Measurements from ENCODE around the gene MMP24. TPM values are rescaled to one million over a fixed set of nuclear protein-coding genes. Genes with fewer than 3 reads are reported as not detected.
A peak's percentile ranks its signal among the peaks of the same experiment; 100 is the strongest.
"Not testable (repeated sequence)": the region's sequence is repeated elsewhere in the genome, so short reads cannot be mapped to it uniquely, and the experiment has no call there.

The MMP24 gene
- total RNA-seq, 2 donors from 2014 or later = 0.15 to 0.50 TPM

DNA sequence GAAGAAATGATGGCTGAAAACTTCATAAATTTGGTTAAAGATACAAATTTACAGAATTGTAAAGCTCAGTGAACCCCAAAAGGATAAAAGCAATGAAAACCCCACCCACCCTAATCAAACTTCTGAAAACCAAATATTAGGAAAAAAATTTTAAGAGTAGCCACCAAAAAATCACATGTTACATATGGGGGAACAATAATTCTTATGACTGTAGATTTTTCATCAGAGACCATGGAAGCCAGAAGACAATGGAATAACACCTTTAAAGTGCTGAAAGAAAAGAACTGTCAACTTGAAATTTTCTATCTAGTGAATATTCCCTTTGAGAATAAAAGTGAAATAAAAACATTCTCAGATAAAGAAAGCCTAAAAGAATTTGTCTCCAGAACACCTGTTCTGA lies 30.2 kb upstream of the MMP24 start:
- H3K9me3 ChIP-seq = no peaks in the 10 kb centered on the region
- intact Hi-C loops (cut with DNase I) = no loop called here
- no peak for DNase-seq
- no peak overlapping the region for H3K4me3 ChIP-seq
- H3K9ac ChIP-seq (ENCODE audit: low read depth in 2 of 2, low read length in 2 of 2) = no peak overlapping the region
- TF ChIP-seq CTCF (IDR thresholded peaks at IDR 0.05) = no peak
- H3K4me1 ChIP-seq = no peaks in the 10 kb centered on the region
- H3K27me3 ChIP-seq = no peaks in the 10 kb centered on the region
- H3K27ac ChIP-seq = no peak overlapping the region
- no peaks in the 10 kb centered on the region for H3K36me3 ChIP-seq

DNA sequence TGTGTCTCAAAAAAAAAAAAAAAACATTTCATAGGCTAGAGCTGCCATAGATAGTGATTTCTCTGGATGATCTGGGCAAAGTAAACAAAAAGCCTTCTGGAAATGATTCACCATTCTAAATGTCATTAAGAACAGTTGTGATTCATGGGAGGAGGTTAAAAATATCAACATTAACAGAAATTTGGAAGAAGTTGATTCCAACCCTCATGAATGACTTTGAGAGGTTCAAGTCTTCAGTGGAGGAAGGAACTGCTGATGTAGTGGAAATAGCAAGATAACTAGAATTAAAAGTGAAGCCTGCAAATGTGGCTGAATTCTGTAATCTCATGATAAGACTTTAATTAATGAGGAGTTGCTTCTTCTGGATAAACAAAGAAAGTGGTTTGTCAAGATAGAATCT lies 26.8 kb upstream of the MMP24 start:
- intact Hi-C loops (cut with DNase I) = loop anchor here (10.0 kb wide), 1 partner anchor 335 kb away; no protein-coding TSS in a partner anchor
- H3K27ac ChIP-seq = no peak overlapping the region

GRCh38 chr20:35200267-35200666 lies 26.2 kb upstream of the MMP24 start:
- no peak overlapping the region for H3K27ac ChIP-seq
- H3K9me3 ChIP-seq = no peaks in the 10 kb centered on the region
- TF ChIP-seq CTCF (IDR thresholded peaks at IDR 0.05) = no peak
- DNase-seq = no peak
- no peaks in the 10 kb centered on the region for H3K36me3 ChIP-seq
- no peak overlapping the region for H3K4me3 ChIP-seq
- intact Hi-C loops (cut with DNase I) = loop anchor here (10.0 kb wide), 1 partner anchor 335 kb away; no protein-coding TSS in a partner anchor
- no peak overlapping the region for H3K9ac ChIP-seq (ENCODE audit: low read depth in 2 of 2, low read length in 2 of 2)
- no peaks in the 10 kb centered on the region for H3K4me1 ChIP-seq
- H3K27me3 ChIP-seq = no peaks in the 10 kb centered on the region

More for the DNA sequence above, 26.8 kb upstream of the MMP24 start:
- DNase-seq = no peak
- Histone ChIP-seq H3K4me3 (no peak overlapping the region), H3K27me3 (no peaks in the 10 kb centered on the region), H3K4me1 (no peaks in the 10 kb centered on the region), H3K9me3 (no peaks in the 10 kb centered on the region), H3K9ac (ENCODE audit: low read depth in 2 of 2, low read length in 2 of 2) (no peak overlapping the region), H3K36me3 (no peaks in the 10 kb centered on the region)
- TF ChIP-seq CTCF (IDR thresholded peaks at IDR 0.05) = no peak

DNA sequence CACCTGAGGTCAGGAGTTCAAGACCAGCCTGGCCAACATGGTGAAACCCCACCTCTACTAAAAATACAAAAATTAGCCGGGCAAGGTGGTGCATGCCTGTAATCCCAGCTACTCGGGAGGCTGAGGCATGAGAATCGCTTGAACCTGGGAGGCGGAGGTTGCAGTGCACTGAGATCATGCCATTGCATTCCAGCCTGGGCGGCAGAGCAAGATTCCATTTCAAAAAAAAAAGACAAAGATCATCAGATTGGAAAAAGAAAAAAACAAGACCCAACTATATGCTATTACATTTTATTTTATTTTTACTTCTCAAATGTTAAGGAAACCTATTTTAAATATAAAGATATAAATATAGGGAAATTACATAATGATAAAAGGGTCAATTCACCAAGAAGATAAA lies 25.0 kb upstream of the MMP24 start:
- intact Hi-C loops (cut with DNase I) = loop anchor here (10.0 kb wide), 1 partner anchor 337 kb away; no protein-coding TSS in a partner anchor
- not testable (repeated sequence) for H3K9me3 ChIP-seq; H3K27me3 ChIP-seq; H3K9ac ChIP-seq (ENCODE audit: low read depth in 2 of 2, low read length in 2 of 2); H3K36me3 ChIP-seq; DNase-seq; H3K4me1 ChIP-seq; H3K4me3 ChIP-seq; H3K27ac ChIP-seq

- Histone ChIP-seq H3K36me3 (no peaks in the 10 kb centered on the region), H3K4me1 (no peaks in the 10 kb centered on the region), H3K27ac (no peak overlapping the region), H3K27me3 (no peaks in the 10 kb centered on the region), H3K9ac (ENCODE audit: low read depth in 2 of 2, low read length in 2 of 2) (no peak overlapping the region), H3K4me3 (no peak overlapping the region), H3K9me3 (no peaks in the 10 kb centered on the region)
- TF ChIP-seq CTCF (IDR thresholded peaks at IDR 0.05) = no peak
- no peak for DNase-seq
- intact Hi-C loops (cut with DNase I) = loop anchor here (5.0 to 10.0 kb wide), 3 partner anchors 110 to 375 kb away; no protein-coding TSS in a partner anchor
Measured at GRCh38 chr20:35206802-35207201, 19.7 kb upstream of the MMP24 start.

DNA sequence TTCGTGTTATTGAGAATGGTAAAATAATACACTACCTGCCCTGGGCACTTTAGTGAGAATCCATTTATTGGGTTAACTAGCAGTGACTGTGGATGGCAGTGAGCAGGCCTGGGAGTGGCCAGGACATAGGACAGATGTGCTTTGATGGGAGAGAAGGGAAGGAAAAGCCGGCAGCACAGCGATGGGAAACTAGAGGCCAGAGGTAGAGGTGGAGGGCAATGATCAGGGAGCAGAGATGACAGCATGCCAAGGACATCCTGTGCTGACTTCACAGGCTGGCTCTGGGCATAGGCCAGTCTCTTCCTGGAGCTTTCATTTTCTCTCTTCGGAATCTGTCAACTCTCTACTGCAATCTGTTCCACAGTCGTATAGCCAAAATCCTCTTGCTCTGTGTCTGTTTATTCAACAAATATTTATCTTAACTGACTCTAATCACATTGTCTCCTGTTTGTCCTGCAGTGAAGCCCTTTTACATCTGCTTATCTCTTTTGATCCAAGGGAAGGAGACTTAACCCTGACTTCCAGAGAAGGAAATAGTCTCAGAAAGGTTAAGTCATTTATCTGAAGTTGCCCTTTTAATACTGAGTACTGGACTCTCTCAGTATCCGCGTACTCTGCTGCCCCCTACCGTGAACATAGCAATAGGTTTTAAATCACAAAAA lies 18.4 kb upstream of the MMP24 start:
- H3K9ac ChIP-seq (ENCODE audit: low read depth in 2 of 2, low read length in 2 of 2) = peak overlapping the region in 1 of 2 donors; percentile 27
- no peaks in the 10 kb centered on the region for H3K36me3 ChIP-seq
- no peak overlapping the region for H3K4me3 ChIP-seq
- peak; percentile 72 for TF ChIP-seq CTCF (IDR thresholded peaks at IDR 0.05)
- DNase-seq = peak; percentile 92
- no peaks in the 10 kb centered on the region for H3K27me3 ChIP-seq
- intact Hi-C loops (cut with DNase I) = loop anchor here (2.0 to 10.0 kb wide), 4 partner anchors 63 to 376 kb away; no protein-coding TSS in a partner anchor
- H3K27ac ChIP-seq = peak overlapping the region; percentile 53
- H3K9me3 ChIP-seq = no peaks in the 10 kb centered on the region
- H3K4me1 ChIP-seq = no peaks in the 10 kb centered on the region
